Activated T-cell treated with anti-CD3 and anti-CD28 coated beads, Interleukin-2, amount 50 U/mL, for 4 hours (primary cell): ENCODE results near the gene ZNF516. TPM values are rescaled to one million over a fixed set of nuclear protein-coding genes. Genes with fewer than 3 reads are reported as not detected.
"Not testable (repeated sequence)": the region's sequence is repeated elsewhere in the genome, so short reads cannot be mapped to it uniquely, and the experiment has no call there.

ENCODE experiments used
- ATAC-seq, 2 donors: fragments of 200-7000 bp; cut with Tn5 transposase; one replicate each; pipeline ENCODE4 v1.10.0; 2021
- DNase-seq: peaks from one replicate; pipeline ENCODE4 v3.0.0-alpha.2; 2020
- H3K27me3 Mint-ChIP-seq: one replicate; pipeline ENCODE4 v1.8.0; 2021; ENCODE audit warnings: low read depth, mixed read lengths
- H3K36me3 Mint-ChIP-seq: one replicate; pipeline ENCODE4 v1.8.0; 2022; ENCODE audit warnings: mixed read lengths; ENCODE audit not compliant: insufficient read depth
- H3K4me1 Mint-ChIP-seq: one replicate; pipeline ENCODE4 v1.8.0; 2021; ENCODE audit warnings: low read depth, mixed read lengths
- H3K4me3 Mint-ChIP-seq: one replicate; pipeline ENCODE4 v1.8.0; 2021; ENCODE audit warnings: mild to moderate bottlenecking, moderate library complexity, mixed read lengths
- H3K9me3 Mint-ChIP-seq: one replicate; pipeline ENCODE4 v1.8.0; 2021; ENCODE audit warnings: mixed read lengths
- total RNA-seq, 3 donors: library from RNA; stranded (reverse); gene quantifications; one replicate each; pipeline ENCODE4 v1.2.1, GENCODE V29; 2021

ZNF516 gene
- total RNA-seq, 3 donors from 2014 or later, result 3.0 to 4.3 (median 4.0) TPM

DNA sequence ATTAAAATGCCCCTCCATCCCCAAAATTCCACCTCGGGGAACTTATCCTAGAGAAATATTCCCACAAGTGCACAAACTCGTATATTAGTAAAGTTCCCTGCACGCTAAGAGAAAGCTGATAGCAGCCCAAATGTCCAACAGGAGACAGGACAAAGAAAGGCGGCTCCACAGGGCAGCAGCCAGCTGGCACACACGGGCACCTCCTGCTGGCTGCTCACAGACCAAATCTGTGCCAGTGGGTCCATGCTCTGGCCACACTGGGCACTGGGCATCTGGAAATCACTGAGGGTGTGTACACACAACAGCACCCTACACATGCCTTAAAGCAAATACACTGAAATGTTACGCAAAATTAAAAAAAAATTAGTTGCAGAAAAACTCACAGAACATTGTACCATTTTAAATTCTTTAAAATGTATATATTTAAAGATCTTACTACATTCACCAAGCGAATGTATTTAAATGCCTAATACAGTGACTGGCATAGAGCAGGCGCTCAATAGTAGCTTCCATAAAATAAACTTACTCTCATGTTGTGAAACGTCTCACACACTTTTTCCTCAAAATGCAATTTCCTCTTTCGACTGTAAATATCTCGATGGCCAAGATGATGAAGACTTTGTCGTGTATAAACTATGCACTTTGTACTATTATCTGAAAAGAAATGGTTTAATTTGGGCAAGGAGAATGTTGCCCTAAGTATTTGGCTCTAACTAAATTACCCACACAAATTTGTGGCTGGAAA lies 19.4 kb downstream of the ZNF516 start:
- Mint-ChIP-seq H3K4me1 (peaks cover 36% of the 10 kb centered on the region), H3K27me3 (peaks cover 14% of the 10 kb centered on the region), H3K4me3 (no peak overlapping the region), H3K9me3 (no peaks in the 10 kb centered on the region), H3K36me3 (peaks cover 2% of the 10 kb centered on the region)
- ATAC-seq, result no peak
- no peak for DNase-seq

- DNase-seq (no peak), ATAC-seq (no peak)
- H3K4me1 Mint-ChIP-seq, result peaks cover 36% of the 10 kb centered on the region
- peaks cover 14% of the 10 kb centered on the region for H3K27me3 Mint-ChIP-seq
- H3K9me3 Mint-ChIP-seq, result no peaks in the 10 kb centered on the region
- no peak overlapping the region for H3K4me3 Mint-ChIP-seq
- H3K36me3 Mint-ChIP-seq, result peaks cover 2% of the 10 kb centered on the region
Measured at GRCh38 chr18:76474824-76475223, 20.2 kb downstream of the ZNF516 start.

- Mint-ChIP-seq H3K4me1 (peaks cover 40% of the 10 kb centered on the region), H3K27me3 (peaks cover 14% of the 10 kb centered on the region)
- not testable (repeated sequence) for H3K36me3 Mint-ChIP-seq, H3K4me3 Mint-ChIP-seq, DNase-seq, H3K9me3 Mint-ChIP-seq, ATAC-seq
Measured at GRCh38 chr18:76473521-76473920, 21.5 kb downstream of the ZNF516 start.

- H3K4me1 Mint-ChIP-seq, result peaks cover 44% of the 10 kb centered on the region
- no peaks in the 10 kb centered on the region for H3K36me3 Mint-ChIP-seq
- no peaks in the 10 kb centered on the region for H3K9me3 Mint-ChIP-seq
- ATAC-seq, result no peak
- no peak for DNase-seq
- H3K4me3 Mint-ChIP-seq, result no peak overlapping the region
- H3K27me3 Mint-ChIP-seq, result peaks cover 15% of the 10 kb centered on the region
Measured at GRCh38 chr18:76472829-76473228, 22.2 kb downstream of the ZNF516 start.

DNA sequence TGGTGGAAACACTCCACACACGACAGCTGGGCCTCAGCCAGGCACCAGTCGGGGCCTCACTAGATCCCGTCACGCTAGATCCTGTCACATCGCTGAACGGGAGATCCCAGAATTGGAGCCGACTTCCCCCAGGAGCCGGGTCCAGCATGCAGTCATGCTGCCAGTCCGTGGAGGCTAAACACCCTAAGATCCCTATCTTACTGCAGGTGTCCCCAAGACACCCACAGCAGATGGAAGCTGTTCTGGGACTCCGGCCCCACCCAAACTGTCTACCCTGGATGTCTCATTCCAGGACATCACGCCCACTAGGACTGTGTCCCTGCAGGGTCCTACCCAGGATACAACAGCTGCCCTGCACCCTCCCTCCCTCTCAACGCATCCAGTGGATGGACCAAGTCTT lies 23.4 kb downstream of the ZNF516 start:
- Mint-ChIP-seq H3K36me3 (no peaks in the 10 kb centered on the region), H3K27me3 (peaks cover 14% of the 10 kb centered on the region), H3K9me3 (no peaks in the 10 kb centered on the region), H3K4me1 (peaks cover 41% of the 10 kb centered on the region), H3K4me3 (no peak overlapping the region)
- no peak for DNase-seq
- ATAC-seq, result no peak

DNA sequence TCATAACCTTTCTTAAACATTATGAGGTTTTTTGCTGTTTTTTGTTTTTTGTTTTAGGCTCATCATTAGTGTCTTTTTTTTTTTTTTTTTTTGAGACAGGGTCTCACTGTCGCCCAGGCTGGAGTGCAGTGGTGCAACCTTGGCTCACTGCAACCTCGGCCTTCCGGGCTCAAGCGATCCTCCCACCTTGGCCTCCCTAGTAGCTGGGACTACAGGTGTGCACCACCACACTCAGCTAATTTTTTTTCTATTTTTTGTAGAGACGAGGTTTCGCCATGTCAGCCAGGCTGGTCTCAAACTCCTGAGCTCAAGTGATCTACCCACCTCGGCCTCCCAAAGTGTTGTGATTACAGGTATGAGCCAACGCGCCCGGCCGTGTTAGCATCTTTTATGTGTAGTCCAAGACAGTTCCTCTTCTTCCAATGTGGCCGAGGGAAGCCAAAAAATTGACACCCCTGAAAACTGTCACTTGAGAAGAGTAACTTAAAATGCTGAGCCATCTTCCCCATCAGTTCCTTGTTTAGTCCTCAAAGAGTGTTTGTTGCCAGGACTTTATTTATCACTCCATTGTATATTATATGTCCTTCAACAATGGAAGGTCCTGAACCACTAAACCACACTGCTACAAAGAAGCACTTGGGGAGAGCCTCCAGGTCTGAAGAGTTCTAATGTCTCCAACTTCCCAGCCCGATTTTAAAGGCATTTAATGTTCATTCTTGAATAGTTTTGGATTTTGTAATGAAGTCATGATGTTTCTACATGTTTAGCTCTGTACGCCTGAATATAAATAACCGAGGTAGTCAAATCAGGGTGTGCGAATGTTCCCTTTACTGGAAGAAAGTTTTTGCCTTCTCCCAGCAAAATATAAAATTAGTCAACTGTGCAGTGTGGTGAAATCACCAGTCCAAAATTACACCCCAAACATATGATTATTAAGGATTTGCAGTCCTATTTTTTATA lies 26.4 kb downstream of the ZNF516 start:
- no peak for ATAC-seq
- H3K4me3 Mint-ChIP-seq, result no peak overlapping the region
- peaks cover 26% of the 10 kb centered on the region for H3K4me1 Mint-ChIP-seq
- no peak for DNase-seq
- peaks cover 12% of the 10 kb centered on the region for H3K27me3 Mint-ChIP-seq
- no peaks in the 10 kb centered on the region for H3K9me3 Mint-ChIP-seq
- H3K36me3 Mint-ChIP-seq, result no peaks in the 10 kb centered on the region

GRCh38 chr18:76467371-76468190 lies 27.5 kb downstream of the ZNF516 start:
- ATAC-seq (peak; percentile 47 to 62), DNase-seq (no peak)
- H3K36me3 Mint-ChIP-seq, result no peaks in the 10 kb centered on the region
- peaks cover 26% of the 10 kb centered on the region for H3K4me1 Mint-ChIP-seq
- peaks cover 12% of the 10 kb centered on the region for H3K27me3 Mint-ChIP-seq
- no peaks in the 10 kb centered on the region for H3K9me3 Mint-ChIP-seq
- peak overlapping the region; percentile 58 for H3K4me3 Mint-ChIP-seq

DNA sequence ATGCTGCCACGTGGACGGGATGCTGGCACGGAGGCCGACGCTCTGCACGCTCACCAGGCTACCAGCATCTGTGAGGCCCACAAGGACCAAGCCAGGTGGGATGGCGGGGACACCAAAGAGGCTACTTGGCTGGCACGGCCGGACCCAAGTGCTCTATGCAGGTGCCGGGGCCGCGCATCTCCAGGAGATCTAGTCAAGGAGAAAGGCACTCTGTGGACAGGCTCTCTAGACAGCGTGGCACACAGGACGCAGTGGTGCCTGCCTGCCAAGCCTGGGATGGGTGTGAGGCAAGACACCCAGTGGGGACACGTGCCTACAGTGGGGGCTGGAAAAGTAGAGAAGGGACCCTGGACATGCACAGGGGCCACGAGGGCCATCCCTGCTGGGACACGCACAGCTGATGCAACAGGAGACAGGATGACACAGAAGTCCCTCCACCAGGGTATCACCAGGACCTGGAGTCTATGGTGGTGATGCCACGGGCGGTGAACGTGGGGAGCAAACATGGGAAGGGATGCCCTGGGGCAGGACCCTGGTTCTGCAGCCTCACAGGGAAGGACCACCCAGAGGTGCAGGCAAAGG lies 28.5 kb downstream of the ZNF516 start:
- peaks cover 4% of the 10 kb centered on the region for H3K27me3 Mint-ChIP-seq
- DNase-seq (no peak), ATAC-seq (peak; percentile 29 to 32)
- H3K4me3 Mint-ChIP-seq, result peak overlapping the region; percentile 13
- H3K36me3 Mint-ChIP-seq, result peaks cover 2% of the 10 kb centered on the region
- H3K4me1 Mint-ChIP-seq, result peaks cover 21% of the 10 kb centered on the region
- H3K9me3 Mint-ChIP-seq, result no peaks in the 10 kb centered on the region

GRCh38 chr18:76465630-76466409 lies 29.2 kb downstream of the ZNF516 start:
- H3K9me3 Mint-ChIP-seq, result no peaks in the 10 kb centered on the region
- no peak for ATAC-seq
- H3K4me1 Mint-ChIP-seq, result peaks cover 21% of the 10 kb centered on the region
- H3K27me3 Mint-ChIP-seq, result peaks cover 2% of the 10 kb centered on the region
- DNase-seq, result no peak
- H3K36me3 Mint-ChIP-seq, result peaks cover 2% of the 10 kb centered on the region
- no peak overlapping the region for H3K4me3 Mint-ChIP-seq

DNA sequence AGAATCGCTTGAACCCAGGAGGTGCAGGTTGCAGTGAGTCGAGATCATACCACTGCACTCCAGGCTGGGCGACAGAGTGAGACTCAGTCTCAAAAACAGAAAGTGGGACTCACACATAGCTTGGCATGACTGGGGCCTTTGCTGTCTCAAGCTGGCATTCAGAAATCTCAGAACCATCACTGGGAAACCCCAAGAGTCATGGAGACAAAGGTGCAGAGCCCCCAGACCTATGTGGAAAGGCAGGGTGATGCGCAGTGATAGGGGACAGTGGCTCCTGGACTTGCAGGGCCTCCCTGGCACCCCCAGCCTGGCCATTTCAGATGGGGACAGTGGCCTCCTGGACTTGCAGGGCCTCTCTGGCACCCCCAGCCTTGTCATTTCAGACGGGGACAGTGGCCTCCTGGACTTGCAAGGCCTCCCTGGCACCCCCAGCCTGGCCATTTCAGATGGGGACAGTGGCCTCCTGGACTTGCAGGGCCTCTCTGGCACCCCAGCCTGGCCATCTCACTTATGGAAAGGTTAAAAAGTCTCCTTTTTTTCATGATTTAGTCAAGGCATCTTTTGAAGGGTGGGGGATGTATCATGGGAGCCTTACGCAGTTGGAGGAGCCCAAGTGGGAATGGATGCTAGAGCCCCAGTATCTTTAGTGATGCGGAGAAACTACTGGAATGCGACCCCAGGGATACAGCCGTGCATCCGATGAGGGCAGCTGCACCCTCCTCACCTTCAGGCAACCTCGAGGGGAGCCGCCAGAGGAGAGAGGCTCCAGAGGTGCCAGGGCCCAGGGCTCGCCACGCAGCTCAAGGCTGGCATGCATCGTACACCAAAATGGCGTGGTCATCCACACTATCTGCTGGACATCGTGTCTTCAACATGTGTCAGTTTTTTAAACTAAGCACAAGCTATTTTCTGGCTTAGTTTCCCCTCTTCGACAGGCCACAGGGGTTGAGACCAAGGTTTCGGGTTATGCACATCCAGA lies 30.5 kb downstream of the ZNF516 start:
- H3K36me3 Mint-ChIP-seq, result peaks cover 6% of the 10 kb centered on the region
- peaks cover 2% of the 10 kb centered on the region for H3K27me3 Mint-ChIP-seq
- peaks cover 23% of the 10 kb centered on the region for H3K4me1 Mint-ChIP-seq
- H3K9me3 Mint-ChIP-seq, result no peaks in the 10 kb centered on the region
- H3K4me3 Mint-ChIP-seq, result no peak overlapping the region
- ATAC-seq, result peak in 1 of 2 donors; percentile 16
- DNase-seq, result no peak

DNA sequence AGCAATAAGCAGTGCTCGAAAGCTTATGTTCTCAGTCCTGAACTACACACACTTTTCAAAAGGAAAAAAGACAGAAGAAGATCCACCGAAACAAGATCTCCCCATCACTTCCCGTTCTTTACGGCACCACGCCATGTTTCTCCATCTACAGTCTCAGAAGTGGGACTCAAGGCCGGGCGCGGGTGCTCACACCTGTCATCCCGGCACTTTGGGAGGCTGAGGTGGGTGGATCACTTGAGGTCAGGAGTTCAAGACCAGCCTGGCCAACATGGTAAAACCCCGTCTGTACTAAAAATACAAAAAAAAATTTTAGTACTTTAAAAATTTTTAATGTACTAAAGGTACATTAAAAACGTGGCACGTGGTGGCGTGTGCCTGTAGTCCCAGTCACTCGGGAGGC lies 31.2 kb downstream of the ZNF516 start:
- ATAC-seq, result no peak
- peaks cover 6% of the 10 kb centered on the region for H3K36me3 Mint-ChIP-seq
- no peak for DNase-seq
- no peak overlapping the region for H3K4me3 Mint-ChIP-seq
- no peaks in the 10 kb centered on the region for H3K9me3 Mint-ChIP-seq
- H3K4me1 Mint-ChIP-seq, result peaks cover 23% of the 10 kb centered on the region
- peaks cover 2% of the 10 kb centered on the region for H3K27me3 Mint-ChIP-seq

- Mint-ChIP-seq H3K9me3 (no peaks in the 10 kb centered on the region), H3K36me3 (peaks cover 6% of the 10 kb centered on the region), H3K27me3 (peaks cover 2% of the 10 kb centered on the region), H3K4me3 (no peak overlapping the region), H3K4me1 (peaks cover 17% of the 10 kb centered on the region)
- DNase-seq (no peak), ATAC-seq (no peak)
Measured at GRCh38 chr18:76463358-76463757, 31.7 kb downstream of the ZNF516 start.
